ENCODE data around the gene FNBP1L. TPM values are rescaled to one million over a fixed set of nuclear protein-coding genes. Genes with fewer than 3 reads are reported as not detected.

The FNBP1L gene
- total RNA-seq, 1 experiment from 2014 or later: 119 TPM

GRCh38 chr1:93467606-93468005 lies 19.7 kb downstream of the FNBP1L start:
- H3K4me1 ChIP-seq (ENCODE audit: insufficient read depth, low read length): no peaks in the 10 kb centered on the region; the same call in 1 of the 2 replicates
- H3K4me3 Mint-ChIP-seq: no peak overlapping the region
- no peak overlapping the region for H3K14ac ChIP-seq (ENCODE audit: insufficient read depth, low read length)
- no peak for DNase-seq
- no peak for TF ChIP-seq CTCF (conservative IDR thresholded peaks at IDR 0.05)
- no CpG with 5 or more reads among the region's 4 CpGs for WGBS (ENCODE audit: extremely low coverage, insufficient read length, low lambda C conversion rate)
- H3K27me3 ChIP-seq (ENCODE audit: insufficient read depth, low read length): no peaks in the 10 kb centered on the region
- H3K18ac ChIP-seq (ENCODE audit: insufficient read length, low read depth, low read length): no peak overlapping the region
- no peaks in the 10 kb centered on the region for H4K20me1 ChIP-seq (ENCODE audit: control insufficient read depth, insufficient read depth, insufficient read length)
- no peaks in the 10 kb centered on the region for H3K79me1 ChIP-seq (ENCODE audit: insufficient read depth, low read depth, low read length, poor library complexity, severe bottlenecking)
- H2AFZ ChIP-seq (ENCODE audit: low read length): no peak overlapping the region
- no peak overlapping the region for H2BK12ac ChIP-seq (ENCODE audit: insufficient read length, low read depth, low read length)
- peaks cover 27 to 50% (median 27%) of the 10 kb centered on the region in 3 experiments for H3K36me3 Mint-ChIP-seq (ENCODE audit: insufficient read depth in 1 of 3, low read depth in 3 of 3)
- no peak overlapping the region for H4K91ac ChIP-seq (ENCODE audit: insufficient read length, low read depth, low read length)
- H3K23me2 ChIP-seq (ENCODE audit: insufficient read length, low read depth, low read length, poor library complexity, severe bottlenecking): no peaks in the 10 kb centered on the region
- peaks cover 9 to 29% of the 10 kb centered on the region in 2 experiments for H3K9me3 Mint-ChIP-seq
- H3K4me1 Mint-ChIP-seq: peaks cover 30 to 31% of the 10 kb centered on the region in 2 experiments
- H3K4me2 ChIP-seq (ENCODE audit: insufficient read depth, insufficient read length, low read length): no peak overlapping the region
- H4K8ac ChIP-seq (replicated peaks; ENCODE audit: insufficient read length, low read depth, low read length): no peak overlapping the region
- H3K9ac ChIP-seq (ENCODE audit: extremely low read depth, insufficient read length, low read length): no peak overlapping the region
- no peak overlapping the region for H2AK5ac ChIP-seq (ENCODE audit: insufficient read length, low read length)
- H4K5ac ChIP-seq (ENCODE audit: insufficient read length, low read depth, low read length): no peak overlapping the region
- no peak overlapping the region for H2BK5ac ChIP-seq (ENCODE audit: insufficient read length, low read length)
- no peak overlapping the region for H2BK120ac ChIP-seq (ENCODE audit: low read depth, low read length, poor library complexity, severe bottlenecking)
- H3K23ac ChIP-seq (ENCODE audit: insufficient read length, low read depth, low read length): no peak overlapping the region
- H3K27ac Mint-ChIP-seq: peak overlapping the region in 1 of 3 experiments; percentile 21; a peak in 3 of 7 replicates
- H3K4ac ChIP-seq (ENCODE audit: low read depth, low read length): no peak overlapping the region
- H2BK20ac ChIP-seq (ENCODE audit: low read depth, low read length, poor library complexity, severe bottlenecking): no peak overlapping the region
- H3T11ph ChIP-seq (ENCODE audit: low read length): no peak overlapping the region
- no peak overlapping the region for H3K56ac ChIP-seq (ENCODE audit: insufficient read length, low read depth, low read length)
- H2BK15ac ChIP-seq (ENCODE audit: low read depth, low read length): no peak overlapping the region
- no peak overlapping the region for H3K27ac ChIP-seq (ENCODE audit: insufficient read length, low read depth, low read length)
- peaks cover 51% of the 10 kb centered on the region for H3K79me2 ChIP-seq (ENCODE audit: insufficient read depth, low read length)
- no peaks in the 10 kb centered on the region for H3K27me3 Mint-ChIP-seq (ENCODE audit: low read depth)
- H3K9me3 ChIP-seq (ENCODE audit: control insufficient read depth, low read depth, low read length): no peaks in the 10 kb centered on the region
